Endodermal cell (in vitro differentiated cells): ENCODE data around the gene IDH3G. TPM values are rescaled to one million over a fixed set of nuclear protein-coding genes. Genes with fewer than 3 reads are reported as not detected.
A peak's percentile ranks its signal among the peaks of the same experiment; 100 is the strongest.

ENCODE experiments used
- DNase-seq: peaks from one replicate; pipeline ENCODE4 v3.0.0-alpha.2; 2017
- H3K27ac ChIP-seq: 2 replicates; pipeline ENCODE4 v1.5.1; 2013; ENCODE audit warnings: mild to moderate bottlenecking, low read depth, low read length, moderate library complexity
- H3K27me3 ChIP-seq: 2 replicates; pipeline ENCODE4 v1.6.1; 2013; ENCODE audit warnings: mild to moderate bottlenecking, low read length, moderate library complexity; ENCODE audit not compliant: insufficient read depth, control insufficient read depth, poor library complexity, severe bottlenecking
- H3K36me3 ChIP-seq: 2 replicates; pipeline ENCODE4 v1.7.0; 2013; ENCODE audit warnings: mild to moderate bottlenecking, low read length, moderate library complexity; ENCODE audit not compliant: control insufficient read depth, insufficient read depth
- H3K4me1 ChIP-seq: one replicate; pipeline ENCODE4 v1.7.0; 2013; ENCODE audit warnings: low read length; ENCODE audit not compliant: control insufficient read depth, insufficient read depth
- H3K4me3 ChIP-seq: 2 replicates; pipeline ENCODE4 v1.5.1; 2013; ENCODE audit warnings: mild to moderate bottlenecking, low read length, moderate library complexity
- H3K9ac ChIP-seq: 2 replicates; pipeline ENCODE4 v1.6.1; 2013; ENCODE audit warnings: mild to moderate bottlenecking, low read length, moderate library complexity; ENCODE audit not compliant: poor library complexity, severe bottlenecking; ENCODE audit errors: extremely low read depth
- H3K9me3 ChIP-seq: 2 replicates; pipeline ENCODE4 v1.6.1; 2013; ENCODE audit warnings: mild to moderate bottlenecking, low read length, moderate library complexity; ENCODE audit not compliant: control insufficient read depth
- H3K27ac Mint-ChIP-seq: 2 replicates; pipeline ENCODE4 v1.8.0; 2020; ENCODE audit warnings: mixed read lengths
- H3K27me3 Mint-ChIP-seq: 2 replicates; pipeline ENCODE4 v1.8.0; 2021; ENCODE audit warnings: mild to moderate bottlenecking, mixed read lengths; ENCODE audit not compliant: insufficient read depth
- H3K36me3 Mint-ChIP-seq: 2 replicates; pipeline ENCODE4 v1.8.0; 2020; ENCODE audit warnings: low read depth, mixed read lengths
- H3K4me1 Mint-ChIP-seq: 2 replicates; pipeline ENCODE4 v1.8.0; 2020; ENCODE audit warnings: mixed read lengths
- H3K4me3 Mint-ChIP-seq: 2 replicates; pipeline ENCODE4 v1.8.0; 2020; ENCODE audit warnings: mild to moderate bottlenecking, moderate library complexity, mixed read lengths
- H3K9me3 Mint-ChIP-seq: 2 replicates; pipeline ENCODE4 v1.8.0; 2020; ENCODE audit warnings: mild to moderate bottlenecking, mixed read lengths
- WGBS, 2 experiments: methylation state at CpG; one replicate each; pipeline versions ENCODE4 v1.1.5 to v1.1.7; 2013; ENCODE audit warnings: missing lambda C conversion rate in 2 of 2, mixed read lengths in 1 of 2; ENCODE audit not compliant: insufficient coverage in 1 of 2, insufficient read length in 1 of 2; 5-methylcytosine and 5-hydroxymethylcytosine counted together
- total RNA-seq, 2 donors: library from RNA; stranded (reverse); fragmentation: NEBNext Ultra II Directional in 1 of 2; extraction: Animal tissue kit (Norgen Biotek cat#: 25700) in 1 of 2; gene quantifications; 2 replicates in 1 of 2; 3 replicates in 1 of 2; pipeline ENCODE4 v1.2.1, GENCODE V29; 2021
- TF ChIP-seq, protein P1 (sequence below): fragments of 200-600 bp; sonication (generic); conservative IDR thresholded peaks from 2 replicates; pipeline ENCODE4 v1.5.0; 2021; ENCODE audit warnings: antibody characterized with exemption, mild to moderate bottlenecking

IDH3G gene
- total RNA-seq, 2 donors from 2014 or later = 39.5 to 45.0 TPM

DNA sequence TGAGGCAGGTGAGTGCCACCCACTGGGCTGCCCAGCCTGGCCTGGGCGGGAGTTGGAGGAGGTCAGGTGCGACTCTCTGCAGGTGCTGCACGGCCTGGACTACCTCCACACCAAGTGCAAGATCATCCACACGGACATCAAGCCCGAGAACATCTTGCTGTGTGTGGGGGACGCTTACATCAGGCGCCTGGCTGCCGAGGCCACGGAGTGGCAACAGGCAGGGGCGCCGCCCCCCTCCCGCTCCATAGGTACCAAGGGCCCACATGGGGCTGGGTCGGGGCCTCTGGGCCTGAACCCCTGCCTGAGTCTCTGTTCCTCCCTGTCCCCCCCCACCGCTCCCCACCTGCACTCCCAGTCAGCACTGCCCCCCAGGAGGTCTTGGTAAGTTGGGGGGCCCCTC, 11.3 kb downstream of the IDH3G start:
- H3K36me3 Mint-ChIP-seq = peaks cover 11% of the 10 kb centered on the region
- TF ChIP-seq, protein P1, sequence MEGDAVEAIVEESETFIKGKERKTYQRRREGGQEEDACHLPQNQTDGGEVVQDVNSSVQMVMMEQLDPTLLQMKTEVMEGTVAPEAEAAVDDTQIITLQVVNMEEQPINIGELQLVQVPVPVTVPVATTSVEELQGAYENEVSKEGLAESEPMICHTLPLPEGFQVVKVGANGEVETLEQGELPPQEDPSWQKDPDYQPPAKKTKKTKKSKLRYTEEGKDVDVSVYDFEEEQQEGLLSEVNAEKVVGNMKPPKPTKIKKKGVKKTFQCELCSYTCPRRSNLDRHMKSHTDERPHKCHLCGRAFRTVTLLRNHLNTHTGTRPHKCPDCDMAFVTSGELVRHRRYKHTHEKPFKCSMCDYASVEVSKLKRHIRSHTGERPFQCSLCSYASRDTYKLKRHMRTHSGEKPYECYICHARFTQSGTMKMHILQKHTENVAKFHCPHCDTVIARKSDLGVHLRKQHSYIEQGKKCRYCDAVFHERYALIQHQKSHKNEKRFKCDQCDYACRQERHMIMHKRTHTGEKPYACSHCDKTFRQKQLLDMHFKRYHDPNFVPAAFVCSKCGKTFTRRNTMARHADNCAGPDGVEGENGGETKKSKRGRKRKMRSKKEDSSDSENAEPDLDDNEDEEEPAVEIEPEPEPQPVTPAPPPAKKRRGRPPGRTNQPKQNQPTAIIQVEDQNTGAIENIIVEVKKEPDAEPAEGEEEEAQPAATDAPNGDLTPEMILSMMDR = no peak

DNA sequence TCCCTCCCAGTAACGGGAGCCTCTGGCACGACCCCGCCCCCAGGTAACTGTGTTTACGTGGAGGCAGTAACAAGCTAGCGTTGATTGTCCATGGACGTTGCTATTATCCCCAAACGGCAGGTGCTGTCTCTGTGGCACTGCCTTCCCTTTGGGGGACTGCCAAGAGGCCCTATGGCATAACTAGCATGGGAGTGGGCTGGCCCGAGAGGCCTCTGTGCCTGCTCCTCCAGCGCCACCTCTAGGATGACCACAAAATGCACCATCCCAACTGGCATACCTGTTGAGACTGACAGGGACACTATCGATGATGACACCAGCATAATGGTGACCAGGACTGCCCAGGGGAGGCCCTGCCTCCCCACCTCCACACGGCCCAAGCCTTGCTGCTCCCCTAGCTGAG, 11.9 kb downstream of the IDH3G start:
- Mint-ChIP-seq H3K27me3 (no peaks in the 10 kb centered on the region), H3K9me3 (peaks cover 48% of the 10 kb centered on the region), H3K4me3 (no peak overlapping the region), H3K4me1 (no peaks in the 10 kb centered on the region), H3K27ac (no peak overlapping the region), H3K36me3 (peaks cover 9% of the 10 kb centered on the region)
- Histone ChIP-seq H3K27ac (no peak overlapping the region), H3K4me3 (no peak overlapping the region), H3K9ac (no peak overlapping the region), H3K4me1 (no peaks in the 10 kb centered on the region), H3K36me3 (no peaks in the 10 kb centered on the region), H3K9me3 (no peaks in the 10 kb centered on the region), H3K27me3 (no peaks in the 10 kb centered on the region)
- TF ChIP-seq, protein P1 = peak; percentile 57
- DNase-seq = peak; percentile 74
- 84 to 100% methylated on average over 2 to 11 of the region's 11 CpGs for WGBS, 2 experiments

More for the DNA sequence above, 11.3 kb downstream of the IDH3G start:
- no peaks in the 10 kb centered on the region for H3K4me1 Mint-ChIP-seq
- no peaks in the 10 kb centered on the region for H3K27me3 ChIP-seq
- H3K36me3 ChIP-seq = no peaks in the 10 kb centered on the region
- H3K4me1 ChIP-seq = no peaks in the 10 kb centered on the region
- DNase-seq = no peak
- H3K27ac Mint-ChIP-seq = no peak overlapping the region
- H3K4me3 Mint-ChIP-seq = no peak overlapping the region
- no peaks in the 10 kb centered on the region for H3K9me3 ChIP-seq
- no peak overlapping the region for H3K4me3 ChIP-seq
- WGBS, 2 experiments = 98 to 100% methylated on average over 1 to 11 of the region's 14 CpGs
- no peak overlapping the region for H3K9ac ChIP-seq
- peaks cover 46% of the 10 kb centered on the region for H3K9me3 Mint-ChIP-seq
- no peaks in the 10 kb centered on the region for H3K27me3 Mint-ChIP-seq
- no peak overlapping the region for H3K27ac ChIP-seq

DNA sequence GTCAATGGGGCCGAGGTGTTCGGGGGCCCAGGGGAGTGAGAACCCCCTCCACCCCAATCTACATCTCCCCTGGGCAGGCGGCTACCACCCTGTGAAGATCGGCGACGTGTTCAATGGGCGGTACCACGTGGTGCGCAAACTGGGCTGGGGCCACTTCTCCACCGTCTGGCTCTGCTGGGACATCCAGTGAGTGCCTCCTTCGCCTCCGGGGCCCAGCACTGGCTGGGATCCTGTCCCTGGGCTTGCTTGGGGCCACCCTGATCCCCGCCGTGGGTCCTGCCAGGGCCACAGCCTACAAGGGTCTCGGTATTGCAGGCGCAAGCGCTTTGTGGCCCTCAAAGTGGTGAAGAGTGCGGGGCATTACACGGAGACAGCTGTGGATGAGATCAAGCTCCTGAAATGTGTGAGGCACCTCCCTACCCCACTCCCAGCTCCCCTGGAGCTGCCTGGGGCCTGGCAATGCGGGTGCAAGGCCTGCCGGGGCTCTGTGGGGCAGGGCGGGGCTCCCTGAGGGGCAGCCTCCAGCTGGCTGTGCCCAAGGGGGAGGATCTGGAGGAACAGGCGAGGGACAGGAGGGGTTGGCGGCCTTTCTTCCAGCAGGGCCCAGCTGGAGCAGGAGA, 12.6 kb downstream of the IDH3G start:
- Mint-ChIP-seq H3K27me3 (no peaks in the 10 kb centered on the region), H3K4me3 (no peak overlapping the region), H3K9me3 (peaks cover 48% of the 10 kb centered on the region), H3K36me3 (peaks cover 4% of the 10 kb centered on the region), H3K27ac (no peak overlapping the region), H3K4me1 (no peaks in the 10 kb centered on the region)
- H3K36me3 ChIP-seq = no peaks in the 10 kb centered on the region
- DNase-seq = no peak
- H3K27ac ChIP-seq = no peak overlapping the region
- 92 to 97% methylated on average over 10 to 24 of the region's 24 CpGs for WGBS, 2 experiments
- H3K27me3 ChIP-seq = no peaks in the 10 kb centered on the region
- no peak overlapping the region for H3K4me3 ChIP-seq
- no peaks in the 10 kb centered on the region for H3K4me1 ChIP-seq
- no peaks in the 10 kb centered on the region for H3K9me3 ChIP-seq
- H3K9ac ChIP-seq = no peak overlapping the region
- TF ChIP-seq, protein P1 = no peak
